Activated T-cell treated with anti-CD3 and anti-CD28 coated beads for 48 hours (primary cell): ENCODE data around the gene TMX1.

Experiments
- DNase-seq: peaks from one replicate; pipeline ENCODE4 v3.0.0-alpha.2; 2020; ENCODE audit warnings: low read depth

Gene TMX1

DNA sequence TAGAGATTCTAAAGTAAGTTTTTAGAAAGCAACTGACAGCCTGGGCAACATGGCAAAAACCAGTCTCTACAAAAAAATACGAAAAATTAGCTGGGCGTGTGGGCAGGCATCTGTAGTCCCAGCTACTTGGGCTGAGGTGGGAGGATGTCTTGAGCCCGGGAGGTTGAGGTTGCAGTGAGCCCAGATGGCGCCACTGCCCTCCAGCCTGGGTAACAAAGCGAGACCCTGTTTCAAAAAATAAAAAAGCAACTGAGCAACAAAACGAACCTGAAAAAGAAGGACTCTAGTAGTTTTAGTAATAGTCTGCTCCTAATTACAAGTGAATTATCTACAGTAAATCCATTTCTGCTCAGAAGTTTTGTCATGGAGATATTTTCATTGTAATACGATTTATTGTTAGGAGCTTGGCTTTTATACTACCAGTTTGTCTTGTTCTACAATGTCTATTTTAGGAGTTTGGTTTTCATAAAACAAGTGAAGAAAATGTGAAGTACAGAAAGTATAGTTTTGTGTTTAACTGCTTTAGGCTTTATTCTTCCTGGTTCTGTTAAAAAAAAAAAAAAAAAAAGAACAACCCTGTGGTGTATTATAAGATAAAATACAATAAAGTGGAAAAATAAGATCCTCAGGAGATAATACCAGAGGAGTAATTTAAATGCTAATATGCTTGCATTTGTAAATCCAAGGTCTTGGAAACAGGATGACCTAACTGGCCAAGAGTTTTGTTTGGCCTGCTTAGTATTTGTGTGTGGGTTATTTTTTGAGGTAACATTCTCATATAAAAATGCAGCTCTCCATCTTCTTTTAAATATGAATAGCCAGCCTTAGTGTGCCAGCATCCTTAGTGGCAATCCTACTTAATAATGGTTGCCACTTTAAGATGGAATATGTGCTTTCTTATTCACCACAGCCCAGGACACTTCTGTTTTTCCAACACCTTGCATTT lies 2.8 kb downstream of the TMX1 start:
- DNase-seq: no peak

DNA sequence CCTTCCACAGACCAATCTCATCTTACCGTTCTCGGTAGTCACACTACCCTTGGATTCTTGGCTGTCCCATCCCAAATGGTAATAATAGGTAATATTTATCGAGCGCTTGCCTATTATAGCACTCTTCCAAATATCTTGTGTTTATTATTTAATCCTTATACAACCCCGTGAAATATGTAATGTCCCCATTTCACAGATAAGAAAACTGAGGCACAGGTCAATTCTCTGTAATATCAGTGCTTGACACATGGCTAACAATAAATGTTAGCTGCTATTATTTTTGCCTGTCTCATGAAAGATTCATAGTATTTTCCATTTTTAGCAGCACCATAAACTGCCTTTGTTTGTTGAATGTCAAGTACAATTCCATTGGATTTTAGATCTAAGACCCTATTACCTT lies 4.5 kb downstream of the TMX1 start:
- DNase-seq: no peak

DNA sequence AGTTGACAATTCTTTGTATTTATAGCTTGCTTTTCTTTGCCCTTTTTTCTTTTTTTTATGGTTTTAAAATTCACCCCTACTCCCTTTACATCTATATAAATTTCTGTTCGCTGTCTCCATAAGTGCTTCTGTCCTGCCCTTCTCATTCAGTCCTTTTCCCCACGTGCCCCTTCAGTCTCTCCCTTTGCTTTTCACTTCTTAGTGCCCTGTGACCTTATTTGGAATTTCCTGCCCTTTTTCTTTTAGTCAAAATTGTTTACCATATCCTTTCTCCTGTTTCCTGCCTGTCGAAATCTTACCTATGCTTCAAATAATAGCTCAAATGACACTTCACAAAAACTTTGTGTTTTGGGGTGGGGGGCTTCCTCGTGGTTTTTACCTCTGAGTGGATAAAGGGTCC lies 6.0 kb downstream of the TMX1 start:
- DNase-seq: no peak

DNA sequence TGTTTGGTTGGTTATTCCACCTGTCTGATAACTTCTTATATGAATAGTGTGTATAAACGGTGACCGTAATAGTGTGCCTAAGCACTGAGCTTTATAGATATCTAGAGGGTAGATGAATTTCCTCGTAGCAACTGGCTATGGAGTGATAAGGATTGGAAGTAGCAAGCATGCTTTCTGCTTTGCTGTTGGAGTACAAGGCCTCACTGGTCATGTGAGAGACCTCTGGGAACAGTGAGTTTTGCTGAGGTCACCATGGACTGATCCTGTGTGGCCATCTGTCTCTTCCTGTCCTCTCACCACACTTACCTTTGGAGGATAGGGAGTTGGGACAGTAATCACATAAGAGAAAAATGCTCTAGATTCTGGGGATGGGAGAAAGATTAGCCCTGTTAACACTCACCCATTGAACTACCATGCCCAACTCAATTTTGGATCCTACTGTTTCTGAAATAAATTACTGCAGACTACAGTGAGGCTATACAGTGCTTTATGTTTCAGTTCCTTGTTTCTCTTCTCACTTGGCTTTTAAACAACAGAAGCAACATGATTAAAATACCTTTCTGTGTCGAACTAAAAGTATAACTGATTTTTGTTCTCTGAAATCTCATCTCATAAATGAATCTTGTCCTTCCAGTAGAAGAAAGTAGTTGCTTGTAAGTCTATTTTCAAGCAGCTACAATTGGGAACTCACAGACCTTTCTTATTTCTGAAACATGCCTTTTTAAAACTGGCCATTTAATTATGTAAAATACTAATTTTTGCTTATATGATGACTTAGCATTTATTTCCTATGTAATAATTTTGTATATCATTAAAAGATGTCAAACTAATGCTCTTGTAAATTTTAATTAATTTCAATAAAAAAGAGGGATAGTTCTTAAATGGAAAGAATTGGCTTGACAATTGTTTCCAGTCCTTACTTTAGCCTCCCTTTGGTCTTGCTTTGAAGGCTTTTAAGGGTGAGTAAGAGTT lies 8.3 kb downstream of the TMX1 start:
- no peak for DNase-seq

DNA sequence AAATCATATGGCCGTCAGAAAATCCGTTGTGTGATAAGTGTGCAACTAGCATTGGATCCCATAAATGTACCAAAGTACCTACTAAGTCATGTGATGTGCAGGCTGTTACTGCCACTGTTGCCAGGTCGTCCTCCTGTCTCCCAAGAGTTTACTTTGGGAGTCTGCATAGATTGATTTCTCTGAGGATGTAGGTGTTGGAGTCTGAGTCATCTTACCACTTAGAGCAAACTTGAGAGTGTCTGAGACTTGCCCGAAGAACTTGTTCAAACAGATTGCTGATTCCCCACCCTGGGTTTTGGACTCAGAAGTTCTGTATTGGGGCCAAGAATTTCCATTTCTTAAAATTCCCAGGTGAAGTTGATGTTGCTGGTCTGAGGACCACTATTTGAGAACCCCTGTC lies 11.4 kb downstream of the TMX1 start:
- DNase-seq: no peak

DNA sequence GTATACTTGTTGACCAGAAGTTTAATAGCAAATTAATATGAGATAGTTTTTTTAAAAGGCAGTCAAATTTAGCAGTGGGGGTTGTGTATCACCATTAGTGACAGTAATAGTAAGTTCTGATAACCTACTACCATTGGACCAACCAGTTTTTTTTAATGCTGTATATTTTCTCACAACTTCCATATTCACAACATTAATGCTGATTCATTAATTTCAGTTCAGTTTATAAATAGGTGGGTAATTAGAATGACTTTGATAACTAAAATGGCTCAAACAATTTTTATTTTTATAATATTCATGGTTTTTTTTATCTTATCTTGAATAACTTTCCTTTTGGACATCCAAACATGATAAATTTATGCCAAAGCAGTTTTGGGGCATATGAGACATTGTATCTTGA lies 13.8 kb downstream of the TMX1 start:
- DNase-seq: no peak

DNA sequence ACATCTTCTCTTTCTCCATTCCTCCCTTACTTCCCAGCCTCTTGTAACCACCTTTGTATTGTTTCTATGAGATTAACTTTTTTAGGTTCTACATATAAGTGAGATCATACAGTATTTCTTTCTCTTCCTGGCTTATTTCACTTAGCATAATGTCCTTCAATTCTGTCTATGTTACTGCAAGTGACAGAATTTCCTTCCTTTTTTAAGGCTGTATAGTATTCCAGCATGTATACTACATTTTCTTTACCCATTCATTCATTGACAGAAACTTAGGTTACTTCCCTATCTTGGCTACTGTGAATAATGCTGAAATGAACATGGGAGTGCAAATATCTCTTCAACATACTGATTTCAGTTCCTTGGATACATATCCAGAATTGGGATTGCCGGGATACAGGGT lies 18.2 kb downstream of the TMX1 start:
- DNase-seq: no peak

DNA sequence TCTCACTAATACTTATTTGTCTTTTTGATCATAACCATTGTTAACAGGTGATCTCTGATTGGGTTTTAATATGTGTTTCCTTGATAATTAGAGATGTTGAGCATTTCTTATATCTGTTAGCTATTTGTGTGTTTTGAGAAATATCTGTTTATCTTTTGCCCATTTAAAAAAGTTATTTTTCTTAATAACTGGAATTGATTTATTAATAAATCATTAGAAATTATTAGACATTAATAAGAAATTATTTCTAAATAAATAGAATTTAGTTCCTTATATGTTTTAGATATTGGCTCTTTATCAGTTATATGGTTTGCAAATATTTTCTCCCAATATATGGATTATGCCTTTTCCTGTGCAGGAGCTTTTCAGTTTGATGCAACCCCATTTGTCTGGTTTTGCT lies 18.7 kb downstream of the TMX1 start:
- DNase-seq: no peak

DNA sequence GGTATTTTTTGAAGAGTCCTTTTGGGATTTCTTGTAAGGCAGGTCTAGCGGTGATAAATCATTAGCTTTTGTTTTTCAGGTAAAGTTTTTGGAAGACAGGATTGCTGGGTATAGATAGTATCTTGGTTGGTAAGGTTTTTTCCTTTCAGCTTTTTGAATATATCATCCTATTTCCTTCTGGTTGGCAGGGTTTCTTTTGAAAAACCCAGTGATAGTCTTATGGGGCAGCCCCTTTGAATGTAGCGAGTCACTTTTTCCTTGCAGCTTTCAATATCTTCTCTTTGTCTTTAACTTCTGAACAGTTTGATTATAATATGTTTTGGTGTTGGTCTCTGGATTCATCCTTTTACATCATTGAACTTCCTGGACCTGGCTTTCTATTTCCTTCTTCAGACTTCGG lies 20.2 kb downstream of the TMX1 start:
- no peak for DNase-seq

DNA sequence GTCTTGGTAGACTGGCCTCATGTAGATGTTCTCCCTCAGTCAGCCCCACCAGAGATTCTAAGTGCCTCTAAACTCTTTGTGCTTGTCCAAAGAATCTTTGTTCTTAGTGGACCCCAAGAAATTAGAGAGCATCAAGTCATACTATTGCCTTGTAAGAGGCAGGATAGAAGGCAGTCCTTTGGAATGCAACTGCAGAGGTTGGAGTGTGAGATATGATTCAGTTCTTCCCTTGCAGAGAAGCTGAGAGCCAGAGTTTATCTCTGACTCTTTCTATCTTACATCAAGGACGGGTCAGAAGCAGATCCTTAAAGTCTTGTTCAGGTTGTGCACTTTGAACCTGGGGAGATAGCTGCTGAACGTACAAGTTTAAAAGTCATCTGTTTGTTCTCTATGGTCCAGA lies 21.1 kb downstream of the TMX1 start:
- DNase-seq: no peak

DNA sequence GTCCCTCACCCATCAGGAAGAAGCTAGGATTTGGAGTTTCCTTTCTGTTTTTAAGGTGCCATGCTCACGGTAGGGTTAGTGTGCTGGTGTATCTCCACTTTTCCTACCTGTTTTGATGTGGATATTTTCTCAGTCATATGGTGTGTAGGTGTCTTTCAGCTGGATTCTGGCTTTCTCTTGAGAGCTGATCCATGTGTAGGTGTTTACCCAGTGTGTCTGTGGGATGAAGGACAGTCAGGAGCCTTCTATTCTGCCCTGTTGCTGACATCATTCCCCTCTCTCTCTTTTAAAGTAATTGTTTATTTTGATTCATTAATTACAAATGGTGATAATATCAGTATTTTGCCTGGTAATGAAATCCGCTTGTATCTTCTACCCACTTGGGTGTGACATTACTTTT lies 22.8 kb downstream of the TMX1 start:
- DNase-seq: no peak

DNA sequence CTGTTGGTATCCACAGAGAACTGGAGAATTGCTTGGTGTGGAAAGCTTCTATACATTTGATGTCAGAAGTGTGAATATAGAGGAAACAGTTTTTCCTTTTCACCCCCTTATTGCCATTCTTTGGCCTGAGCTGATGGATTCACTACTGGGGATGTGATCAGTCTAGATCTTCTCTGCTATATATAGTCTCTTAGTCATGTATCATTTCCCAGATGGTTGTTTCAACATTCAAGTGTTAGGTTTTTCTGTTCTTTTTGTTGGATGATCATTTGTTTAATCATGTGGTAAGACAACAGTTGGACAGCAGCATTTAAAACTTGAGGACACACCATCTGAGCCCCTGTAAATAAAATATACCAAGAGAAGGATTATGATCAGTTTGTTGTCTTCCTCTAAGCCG lies 29.6 kb downstream of the TMX1 start:
- DNase-seq: no peak

DNA sequence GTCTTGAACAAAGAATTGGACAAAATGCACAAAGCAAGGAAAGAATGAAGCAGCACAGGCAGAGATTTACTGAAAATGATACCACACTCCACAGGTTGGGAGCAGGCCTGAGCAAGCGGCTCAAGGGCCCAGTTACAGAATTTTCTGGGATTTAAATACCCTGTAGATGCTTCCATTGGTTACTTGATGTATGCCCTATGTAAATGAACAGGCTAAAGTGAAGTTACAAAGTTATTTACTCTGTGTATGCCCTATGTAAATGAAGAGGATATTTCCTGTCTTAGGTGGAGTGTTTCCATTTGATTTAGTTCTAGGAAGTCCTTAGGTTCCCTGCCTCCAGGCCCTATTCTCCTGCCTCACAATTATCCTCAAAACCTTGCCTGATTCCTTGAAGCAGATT lies 36.6 kb downstream of the TMX1 start:
- DNase-seq: no peak

DNA sequence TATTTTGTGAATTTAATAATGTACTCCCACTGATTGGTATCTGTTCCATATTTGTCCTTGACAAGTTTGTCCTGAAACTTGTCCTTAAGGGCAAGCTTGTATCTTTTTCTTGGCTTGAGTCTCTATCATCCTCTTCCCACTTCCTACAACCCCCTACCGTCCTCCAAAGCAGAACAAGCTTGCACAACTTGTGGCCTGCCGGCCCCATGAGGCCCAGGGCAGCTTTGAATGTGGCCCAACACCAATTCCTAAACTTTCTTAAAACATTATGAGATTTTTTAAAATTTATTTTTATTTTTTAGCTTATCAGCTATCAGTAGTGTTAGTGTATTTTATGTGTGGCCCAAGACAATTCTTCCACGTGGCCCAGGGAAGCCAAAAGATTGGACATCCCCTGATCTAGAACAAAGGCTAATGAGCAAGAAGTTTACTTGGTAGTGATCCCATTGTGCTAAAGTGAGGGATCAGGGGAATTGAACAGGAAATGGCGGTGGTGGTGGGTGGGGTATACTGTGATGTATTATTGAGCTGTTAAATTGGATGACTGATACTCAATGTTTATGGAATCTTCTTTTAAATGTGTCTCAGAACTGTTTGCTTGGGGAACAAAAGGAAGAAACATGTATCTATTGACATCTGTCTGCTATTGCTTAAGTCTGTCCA lies 37.8 kb downstream of the TMX1 start:
- no peak for DNase-seq

DNA sequence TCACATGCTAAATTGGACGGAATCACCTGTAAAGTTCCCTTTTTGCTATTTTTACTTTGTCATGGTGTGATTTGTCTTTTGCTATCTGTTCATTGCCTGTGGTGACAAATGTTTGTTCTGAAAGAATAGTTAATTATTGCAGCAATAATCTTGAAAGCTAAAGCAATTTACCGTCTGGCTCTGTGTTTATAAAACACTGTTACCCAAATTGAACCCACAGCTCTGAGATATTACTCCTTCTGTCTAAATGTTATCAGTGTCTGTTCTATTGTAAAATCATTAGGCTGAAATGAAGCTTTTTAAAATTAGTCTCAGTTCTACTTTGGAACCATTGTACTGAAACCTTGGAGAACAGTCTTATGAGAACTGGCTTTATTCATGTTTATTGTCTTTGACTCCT lies 42.5 kb downstream of the TMX1 start:
- DNase-seq: no peak

DNA sequence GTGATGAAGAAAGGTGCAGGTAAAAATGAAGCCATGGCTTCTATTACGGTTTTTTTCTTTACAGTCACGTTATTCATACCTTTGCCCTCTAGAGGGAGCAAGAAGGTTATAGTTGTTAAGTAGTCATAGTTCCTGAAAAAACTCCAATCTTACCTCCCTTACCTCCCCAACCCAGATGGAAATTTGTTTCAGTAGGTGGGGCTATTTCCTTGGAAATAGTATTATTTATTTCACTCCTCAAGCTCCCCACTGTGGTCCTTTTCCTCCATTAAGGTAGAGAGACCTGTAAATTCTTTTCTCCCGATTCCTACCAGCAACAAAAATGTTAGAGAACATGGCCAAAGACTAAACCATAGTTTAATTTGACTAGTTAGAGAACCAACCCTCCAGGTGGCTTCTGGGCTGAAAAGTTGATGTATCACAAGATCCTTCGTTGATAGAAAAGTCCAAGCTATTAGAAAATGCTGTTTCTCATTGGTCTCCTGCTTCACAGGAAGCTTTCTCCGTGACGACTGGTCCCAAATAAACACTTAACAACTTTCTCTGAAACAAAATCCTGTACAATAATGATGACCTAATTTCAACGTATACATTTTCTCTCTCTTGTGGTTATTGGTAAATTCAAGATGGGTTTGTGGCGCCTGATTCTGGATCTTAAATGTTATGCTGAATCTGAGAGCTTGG lies 43.5 kb downstream of the TMX1 start:
- DNase-seq: no peak

DNA sequence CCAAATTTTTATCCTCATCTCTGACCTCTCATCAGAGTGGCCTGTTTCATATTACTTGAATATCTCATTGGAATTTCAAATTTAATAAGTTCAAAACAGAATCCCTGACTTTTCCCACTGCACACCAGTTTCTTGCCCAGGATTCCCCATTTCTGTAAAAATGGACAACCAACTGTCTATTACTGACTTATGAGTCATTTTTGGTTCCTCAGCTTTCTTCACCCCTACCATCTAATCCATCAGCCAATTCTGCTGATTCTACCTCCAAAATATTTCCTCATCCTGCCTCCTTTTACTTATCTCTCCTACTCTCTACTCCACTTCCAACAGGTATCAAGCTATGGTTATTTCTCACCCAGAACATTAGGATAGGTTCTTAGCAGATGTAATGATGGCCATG lies 44.2 kb downstream of the TMX1 start:
- DNase-seq: no peak

DNA sequence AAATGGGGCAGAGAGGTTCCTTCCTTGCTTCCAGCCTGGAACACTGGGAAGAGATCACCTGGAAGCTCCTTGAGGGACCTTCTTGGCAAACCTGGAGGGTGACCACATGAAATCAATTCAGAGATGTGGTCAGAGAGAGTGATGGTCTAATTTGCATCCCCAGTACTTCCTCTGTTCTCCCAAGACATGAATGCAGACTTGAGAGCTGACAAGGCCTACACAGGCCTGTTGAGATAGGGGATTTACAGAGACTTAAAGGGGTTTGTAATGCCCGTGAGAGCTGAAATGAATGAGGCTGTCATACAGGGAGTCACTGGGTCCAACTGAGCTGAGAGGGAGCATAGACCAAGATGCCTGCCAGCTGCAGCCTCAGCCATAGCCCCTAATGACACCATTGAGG lies 45.1 kb downstream of the TMX1 start:
- no peak for DNase-seq

DNA sequence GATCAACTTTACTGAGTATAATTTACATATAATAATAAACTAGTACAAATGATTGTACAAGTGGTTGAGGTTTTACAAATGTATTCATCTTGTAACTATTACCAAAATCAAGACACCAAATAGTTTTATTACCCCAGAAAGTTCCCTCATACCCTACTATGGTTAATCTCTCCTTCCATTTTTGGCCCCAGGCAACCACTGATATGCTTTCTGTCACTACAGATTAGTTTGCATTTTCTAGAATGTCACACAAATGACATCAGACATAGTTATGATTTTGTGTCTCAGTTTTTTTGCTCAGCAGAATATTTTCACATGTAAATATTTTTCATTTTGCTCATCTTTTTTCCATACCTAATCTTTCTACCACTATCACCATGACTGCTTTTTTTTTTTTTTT lies 49.1 kb downstream of the TMX1 start:
- DNase-seq: no peak

DNA sequence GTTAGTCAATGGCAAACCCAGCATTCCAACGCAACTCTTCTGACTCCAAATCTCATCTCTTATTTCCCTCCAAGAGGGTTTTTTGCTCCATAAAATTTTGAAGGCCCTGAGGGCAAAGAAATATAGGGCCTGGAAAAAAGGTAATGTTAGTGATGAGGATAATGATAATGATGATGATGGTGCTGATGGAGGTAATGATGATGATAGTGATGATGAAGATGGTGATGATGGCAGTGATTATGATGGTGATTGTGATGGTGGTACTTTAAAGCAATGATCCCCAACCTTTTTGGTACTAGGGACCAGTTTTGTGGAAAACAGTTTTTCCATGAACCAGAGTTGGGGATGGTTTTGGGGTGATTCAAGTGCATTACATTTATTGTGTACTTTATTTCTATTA lies 50.1 kb downstream of the TMX1 start:
- no peak for DNase-seq

DNA sequence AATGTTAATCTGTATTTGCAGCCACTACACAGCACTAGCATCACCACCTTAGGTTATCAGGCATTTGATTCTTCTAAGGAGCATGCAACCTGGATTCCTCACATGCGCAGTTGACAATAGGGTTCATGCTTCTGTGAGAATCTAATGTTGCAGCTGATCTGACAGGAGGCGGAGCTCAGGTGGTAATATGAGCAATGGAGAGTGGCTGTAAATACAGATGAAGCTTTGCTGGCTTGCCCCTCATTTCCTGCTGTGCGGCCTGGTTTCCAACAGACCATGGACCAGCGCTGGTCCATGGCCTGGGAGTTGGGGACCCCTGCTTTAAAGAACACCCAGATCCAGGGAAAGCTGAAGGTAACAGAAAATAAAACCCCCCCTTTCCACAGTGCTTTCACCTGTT lies 51.0 kb downstream of the TMX1 start:
- DNase-seq: no peak
